A673 (cell line): ENCODE data around the gene PRPF38A.

ENCODE experiments used
- EZH2 ChIP-seq: fragments of 200-600 bp; sonication (generic); IDR thresholded peaks from 2 replicates; pipeline ENCODE4 v1.6.1; 2017; ENCODE audit warnings: borderline replicate concordance, low read depth, mild to moderate bottlenecking, mixed read lengths, antibody characterized with exemption, low read length; ENCODE audit not compliant: poor library complexity, severe bottlenecking
- TF ChIP-seq, protein P1 (sequence below): fragments of 300-800, 200-600 bp; sonication (generic); conservative IDR thresholded peaks from 2 replicates; pipeline ENCODE4 v1.5.1; 2017; ENCODE audit warnings: low read depth, mild to moderate bottlenecking, antibody characterized with exemption, low read length, moderate library complexity, mixed read lengths

DNA sequence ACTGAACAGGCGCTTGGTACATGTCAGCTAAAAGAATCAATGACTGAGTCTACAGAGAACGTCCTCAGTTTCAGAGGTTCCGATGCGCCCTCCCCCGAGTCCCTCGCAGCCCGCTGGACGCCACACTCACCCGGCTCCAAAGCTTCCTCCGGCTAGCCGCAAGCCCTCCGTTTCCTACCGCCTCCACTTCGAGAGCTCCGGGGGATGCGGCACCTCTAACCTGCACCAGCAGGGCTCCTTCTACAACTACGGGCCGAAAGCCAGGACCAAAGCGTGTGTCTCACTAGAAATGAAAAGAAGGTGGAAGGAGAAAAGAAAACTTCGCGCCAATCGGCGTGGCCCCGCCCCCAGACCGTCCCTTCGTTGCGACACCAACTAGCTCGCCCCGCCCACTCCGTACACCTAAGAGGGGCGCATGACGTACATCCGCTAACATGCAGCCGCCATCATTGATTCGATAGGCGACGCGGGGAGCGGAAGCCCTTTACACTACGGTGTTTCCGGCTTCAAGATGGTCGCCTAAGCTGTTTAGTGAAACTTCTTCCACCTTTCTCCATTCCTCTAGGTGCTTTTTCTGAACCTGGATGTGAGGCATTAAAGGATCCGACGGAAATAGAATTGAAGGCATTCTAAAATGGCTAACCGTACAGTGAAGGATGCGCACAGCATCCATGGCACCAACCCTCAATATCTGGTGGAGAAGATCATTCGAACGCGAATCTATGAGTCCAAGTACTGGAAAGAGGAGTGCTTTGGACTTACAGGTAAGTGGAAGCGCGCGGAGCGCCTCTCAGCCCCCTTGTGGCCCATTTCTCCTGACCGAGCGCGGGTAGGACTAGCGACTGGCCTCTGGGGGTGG lies at the start of gene PRPF38A, which contains the start of gene ORC1:
- TF ChIP-seq, protein P1, sequence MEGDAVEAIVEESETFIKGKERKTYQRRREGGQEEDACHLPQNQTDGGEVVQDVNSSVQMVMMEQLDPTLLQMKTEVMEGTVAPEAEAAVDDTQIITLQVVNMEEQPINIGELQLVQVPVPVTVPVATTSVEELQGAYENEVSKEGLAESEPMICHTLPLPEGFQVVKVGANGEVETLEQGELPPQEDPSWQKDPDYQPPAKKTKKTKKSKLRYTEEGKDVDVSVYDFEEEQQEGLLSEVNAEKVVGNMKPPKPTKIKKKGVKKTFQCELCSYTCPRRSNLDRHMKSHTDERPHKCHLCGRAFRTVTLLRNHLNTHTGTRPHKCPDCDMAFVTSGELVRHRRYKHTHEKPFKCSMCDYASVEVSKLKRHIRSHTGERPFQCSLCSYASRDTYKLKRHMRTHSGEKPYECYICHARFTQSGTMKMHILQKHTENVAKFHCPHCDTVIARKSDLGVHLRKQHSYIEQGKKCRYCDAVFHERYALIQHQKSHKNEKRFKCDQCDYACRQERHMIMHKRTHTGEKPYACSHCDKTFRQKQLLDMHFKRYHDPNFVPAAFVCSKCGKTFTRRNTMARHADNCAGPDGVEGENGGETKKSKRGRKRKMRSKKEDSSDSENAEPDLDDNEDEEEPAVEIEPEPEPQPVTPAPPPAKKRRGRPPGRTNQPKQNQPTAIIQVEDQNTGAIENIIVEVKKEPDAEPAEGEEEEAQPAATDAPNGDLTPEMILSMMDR = peak; percentile 38
- TF ChIP-seq EZH2 = no peak
